K562 (cell line): ENCODE data around the gene FKBP2. TPM values are rescaled to one million over a fixed set of nuclear protein-coding genes. Genes with fewer than 3 reads are reported as not detected.

ENCODE experiments used
- BHLHE40 ChIP-seq: IDR thresholded peaks from 2 replicates; pipeline ENCODE4 v1.6.1; 2011; ENCODE audit warnings: low read length, improper control_type of control experiment
- BRD9 ChIP-seq: fragments of 450-650 bp; IDR thresholded peaks from 2 replicates; pipeline ENCODE4 v1.6.1; 2018; ENCODE audit warnings: low read depth; ENCODE audit not compliant: partially characterized antibody
- COPS2 ChIP-seq: fragments of 450-650 bp; conservative IDR thresholded peaks from 2 replicates; pipeline ENCODE4 v1.6.1; 2016; ENCODE audit warnings: mild to moderate bottlenecking, moderate library complexity
- ERF ChIP-seq: fragments of 450-650 bp; formaldehyde crosslinking; IDR thresholded peaks from 2 replicates; pipeline ENCODE4 v1.4.0; 2020; ENCODE audit warnings: mild to moderate bottlenecking, mixed read lengths
- FOXJ2 ChIP-seq: fragments of 200-800 bp; sonication (Bioruptor generic); IDR thresholded peaks from 2 replicates; pipeline ENCODE4 v1.6.1; 2016; ENCODE audit warnings: missing genetic modification characterization, missing compliant biosample characterization
- GATA2 ChIP-seq: sonication (generic); formaldehyde crosslinking; IDR thresholded peaks from 2 replicates; pipeline ENCODE4 v1.4.0; 2020; ENCODE audit warnings: mild to moderate bottlenecking, missing genetic modification reagents
- HDAC1 ChIP-seq, 2 experiments: fragments of 450-650 bp; IDR thresholded peaks; 2 replicates each; pipeline ENCODE4 v1.6.1; 2016 to 2017; ENCODE audit warnings: inconsistent platforms in 1 of 2, mild to moderate bottlenecking in 1 of 2, moderate library complexity in 1 of 2
- HEY1 ChIP-seq: fragments of 250-450 bp; sonication (Bioruptor Pico); IDR thresholded peaks from 2 replicates; pipeline ENCODE4 v1.5.0; 2020; ENCODE audit warnings: mild to moderate bottlenecking, moderate library complexity, borderline replicate concordance
- HOXB6 ChIP-seq: fragments of 250-450 bp; sonication (Bioruptor Pico); IDR thresholded peaks from 2 replicates; pipeline ENCODE4 v1.5.1; 2022; ENCODE audit warnings: mild to moderate bottlenecking, borderline replicate concordance
- KAT7 ChIP-seq: sonication (generic); formaldehyde crosslinking; IDR thresholded peaks from 2 replicates; pipeline ENCODE4 v1.8.0; 2022; ENCODE audit warnings: missing genetic modification reagents, mild to moderate bottlenecking, borderline replicate concordance
- KLF13 ChIP-seq: fragments of 450-650 bp; IDR thresholded peaks from 2 replicates; pipeline ENCODE4 v1.6.1; 2016; ENCODE audit warnings: missing genetic modification characterization, low read depth, mild to moderate bottlenecking, missing compliant biosample characterization, moderate library complexity, borderline replicate concordance
- MTF1 ChIP-seq: fragments of 250-450 bp; sonication (Bioruptor Pico); IDR thresholded peaks from 2 replicates; pipeline ENCODE4 v1.9.0; 2021; ENCODE audit warnings: moderate library complexity, mild to moderate bottlenecking, inconsistent platforms, borderline replicate concordance
- NCOA4 ChIP-seq: fragments of 450-650 bp; IDR thresholded peaks from 2 replicates; pipeline ENCODE4 v1.6.1; 2018; ENCODE audit warnings: mild to moderate bottlenecking; ENCODE audit not compliant: partially characterized antibody
- PML ChIP-seq: IDR thresholded peaks from 2 replicates; pipeline ENCODE4 v1.6.1; 2012; ENCODE audit warnings: low read length, inconsistent platforms
- PRPF4 ChIP-seq: fragments of 200-400 bp; formaldehyde crosslinking; IDR thresholded peaks from one replicate; pipeline ENCODE4 v1.6.1; 2017; ENCODE audit warnings: low read length, low read depth, mild to moderate bottlenecking; ENCODE audit not compliant: insufficient read depth, poor library complexity, severe bottlenecking
- RB1 ChIP-seq: fragments of 450-650 bp; IDR thresholded peaks from 2 replicates; pipeline ENCODE4 v1.6.1; 2017; ENCODE audit warnings: low read depth, mild to moderate bottlenecking
- SIRT6 ChIP-seq: IDR thresholded peaks from one replicate; pipeline ENCODE4 v1.6.1; 2012; ENCODE audit warnings: low read depth, mild to moderate bottlenecking, control low read depth, inconsistent platforms, low read length, moderate library complexity
- SREBF2 ChIP-seq: sonication (generic); formaldehyde crosslinking; IDR thresholded peaks from 2 replicates; pipeline ENCODE4 v1.4.0; 2020; ENCODE audit warnings: mild to moderate bottlenecking, missing genetic modification reagents
- SRSF1 ChIP-seq: fragments of 200-400 bp; formaldehyde crosslinking; IDR thresholded peaks from 2 replicates; pipeline ENCODE4 v1.6.1; 2017; ENCODE audit warnings: mild to moderate bottlenecking, low read depth, low read length, moderate library complexity
- TAF7 ChIP-seq: fragments of 450-650 bp; IDR thresholded peaks from 2 replicates; pipeline ENCODE4 v1.6.1; 2016; ENCODE audit warnings: missing genetic modification characterization, missing compliant biosample characterization
- U2AF2 ChIP-seq: fragments of 200-400 bp; formaldehyde crosslinking; optimal IDR thresholded peaks from 2 replicates; pipeline ENCODE3; 2017; ENCODE audit warnings: low read depth, mild to moderate bottlenecking, low read length
- ZNF75A ChIP-seq: fragments of 450-650 bp; formaldehyde crosslinking; IDR thresholded peaks from 2 replicates; pipeline ENCODE4 v1.4.0; 2020; ENCODE audit warnings: mild to moderate bottlenecking
- ZNF76 ChIP-seq: fragments of 250-450 bp; sonication (Bioruptor Pico); IDR thresholded peaks from 2 replicates; pipeline ENCODE4 v1.4.0; 2020; ENCODE audit warnings: mild to moderate bottlenecking, moderate library complexity, borderline replicate concordance
- polyA plus RNA-seq, 8 experiments: library from polyadenylated mRNA; depleted of rRNA in 4 of 8; stranded (reverse) in 5 of 8; unstranded in 3 of 8; fragments of >200 nt; fragmentation: Nextera tagmentation in 2 of 8; fragmentation: Illumina TruSeq in 1 of 8; extraction: Ambion mirVana in 2 of 8; extraction: Trizol in 1 of 8; gene quantifications; 2 replicates each; pipeline versions ENCODE4 v1.2.1 to v1.2.3, GENCODE V29; 2011 to 2014; ENCODE audit warnings: inconsistent platforms in 1 of 8, missing spikeins in 1 of 8
- total RNA-seq, 7 experiments: library from RNA; depleted of rRNA in 6 of 7; stranded (reverse); fragments of >200 nt in 6 of 7; fragmentation: Illumina TruSeq in 2 of 7; extraction: Trizol in 2 of 7; gene quantifications; 2 replicates each; pipeline versions ENCODE4 v1.2.1 to v1.2.3, GENCODE V29; 2011 to 2021; ENCODE audit warnings: low replicate concordance in 1 of 7
- TF ChIP-seq, protein P1 (sequence below): fragments of 250-450 bp; sonication (Bioruptor Pico); IDR thresholded peaks from 2 replicates; pipeline ENCODE4 v1.5.0; 2021
- TF ChIP-seq, protein P2 (sequence below): sonication (generic); formaldehyde crosslinking; IDR thresholded peaks from 2 replicates; pipeline ENCODE4 v1.8.1; 2023; ENCODE audit warnings: mild to moderate bottlenecking, missing genetic modification reagents
- TF ChIP-seq, protein P3 (sequence below): fragments of 450-650 bp; conservative IDR thresholded peaks from 2 replicates; pipeline ENCODE4 v1.6.1; 2016; ENCODE audit warnings: missing genetic modification characterization, low read depth, mild to moderate bottlenecking, missing compliant biosample characterization, moderate library complexity

The FKBP2 gene
- total and polyA plus RNA-seq, 9 of the 15 experiments (the other 6 are each of a cell fraction or from before 2014, with no cell fraction given), result 3.5 to 151 (median 58.1) TPM

DNA sequence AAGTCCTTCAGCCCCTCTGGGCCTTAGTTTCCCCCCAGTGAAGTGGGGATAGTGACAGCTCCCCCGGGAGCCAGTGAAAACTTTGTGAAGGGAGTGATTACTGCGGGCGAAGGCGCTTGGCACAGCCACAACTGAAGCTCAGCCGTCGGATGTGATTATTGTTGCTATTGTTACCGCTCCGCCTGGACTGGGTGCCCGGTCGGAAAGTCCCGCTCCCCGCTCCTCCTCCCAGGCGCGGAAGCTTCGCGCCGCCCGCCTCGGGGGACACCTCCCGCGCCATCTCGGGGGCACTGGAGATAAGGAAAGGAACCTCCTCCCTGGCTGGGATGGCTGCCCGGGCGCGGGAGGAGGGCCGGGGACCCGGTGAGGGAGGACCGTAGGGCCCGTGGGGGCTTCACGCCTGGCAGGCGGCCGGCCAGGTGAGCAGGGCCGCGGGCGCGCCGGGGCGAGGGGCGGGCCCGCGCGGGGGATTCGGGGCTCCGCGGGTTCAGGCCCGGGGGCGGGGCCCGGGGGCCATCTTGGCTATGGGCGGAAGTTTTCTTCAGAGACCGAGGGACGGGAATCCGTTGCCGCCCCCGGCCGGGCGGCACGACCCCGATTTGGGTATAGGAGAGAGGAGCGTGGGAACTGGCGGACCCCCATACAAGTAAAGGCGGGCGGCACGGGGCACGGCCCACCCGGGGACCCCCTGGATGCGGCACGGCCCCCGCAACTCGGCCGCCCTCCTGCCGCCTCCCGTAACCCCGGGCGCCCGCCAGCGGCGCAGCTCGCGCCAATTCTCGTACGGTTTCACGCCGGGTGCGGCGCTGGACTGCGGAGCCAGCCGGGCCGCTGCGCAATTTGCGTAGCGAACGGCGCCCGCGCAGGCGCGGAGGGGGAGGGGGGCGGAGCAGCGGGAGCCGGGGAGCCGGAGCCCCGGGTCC is 44.3 kb downstream of the FKBP2 start, which contains the start of gene GPR137 (continued):
- TF ChIP-seq SREBF2 (no peak), RB1 (peak; percentile 75), HDAC1 (IDR thresholded peaks at IDR 0.05) (peak in 1 of 2 experiments; percentile 55; a peak in 1 of 4 replicates), BHLHE40 (no peak; the same call in 1 of the 2 replicates), KAT7 (CRISPR knock-in tag) (no peak; the same call in 1 of the 2 replicates), HOXB6 (CRISPR knock-in tag) (no peak), GATA2 (CRISPR knock-in tag) (peak; percentile 34; the same call in 1 of the 2 replicates), SRSF1 (peak; percentile 100), ZNF76 (CRISPR knock-in tag) (no peak), NCOA4 (no peak), SIRT6 (no peak), BRD9 (no peak), KLF13 (tag) (peak; percentile 70; the same call in 1 of the 2 replicates), ERF (CRISPR knock-in tag) (no peak), HEY1 (CRISPR knock-in tag) (no peak), ZNF75A (CRISPR knock-in tag) (no peak), TAF7 (tag) (no peak), PML (0 out of 2 replicates have a peak, but pooled peaks have one; percentile 33), U2AF2 (no peak), MTF1 (CRISPR knock-in tag) (no peak), PRPF4 (no peak), FOXJ2 (tag) (no peak), COPS2 (no peak)
- TF ChIP-seq, protein P1, sequence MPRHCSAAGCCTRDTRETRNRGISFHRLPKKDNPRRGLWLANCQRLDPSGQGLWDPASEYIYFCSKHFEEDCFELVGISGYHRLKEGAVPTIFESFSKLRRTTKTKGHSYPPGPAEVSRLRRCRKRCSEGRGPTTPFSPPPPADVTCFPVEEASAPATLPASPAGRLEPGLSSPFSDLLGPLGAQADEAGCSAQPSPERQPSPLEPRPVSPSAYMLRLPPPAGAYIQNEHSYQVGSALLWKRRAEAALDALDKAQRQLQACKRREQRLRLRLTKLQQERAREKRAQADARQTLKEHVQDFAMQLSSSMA (CRISPR knock-in tag), result peak; percentile 71; the same call in 1 of the 2 replicates
- TF ChIP-seq, protein P2, sequence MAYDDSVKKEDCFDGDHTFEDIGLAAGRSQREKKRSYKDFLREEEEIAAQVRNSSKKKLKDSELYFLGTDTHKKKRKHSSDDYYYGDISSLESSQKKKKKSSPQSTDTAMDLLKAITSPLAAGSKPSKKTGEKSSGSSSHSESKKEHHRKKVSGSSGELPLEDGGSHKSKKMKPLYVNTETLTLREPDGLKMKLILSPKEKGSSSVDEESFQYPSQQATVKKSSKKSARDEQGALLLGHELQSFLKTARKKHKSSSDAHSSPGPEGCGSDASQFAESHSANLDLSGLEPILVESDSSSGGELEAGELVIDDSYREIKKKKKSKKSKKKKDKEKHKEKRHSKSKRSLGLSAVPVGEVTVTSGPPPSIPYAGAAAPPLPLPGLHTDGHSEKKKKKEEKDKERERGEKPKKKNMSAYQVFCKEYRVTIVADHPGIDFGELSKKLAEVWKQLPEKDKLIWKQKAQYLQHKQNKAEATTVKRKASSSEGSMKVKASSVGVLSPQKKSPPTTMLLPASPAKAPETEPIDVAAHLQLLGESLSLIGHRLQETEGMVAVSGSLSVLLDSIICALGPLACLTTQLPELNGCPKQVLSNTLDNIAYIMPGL, result no peak
- TF ChIP-seq, protein P3, sequence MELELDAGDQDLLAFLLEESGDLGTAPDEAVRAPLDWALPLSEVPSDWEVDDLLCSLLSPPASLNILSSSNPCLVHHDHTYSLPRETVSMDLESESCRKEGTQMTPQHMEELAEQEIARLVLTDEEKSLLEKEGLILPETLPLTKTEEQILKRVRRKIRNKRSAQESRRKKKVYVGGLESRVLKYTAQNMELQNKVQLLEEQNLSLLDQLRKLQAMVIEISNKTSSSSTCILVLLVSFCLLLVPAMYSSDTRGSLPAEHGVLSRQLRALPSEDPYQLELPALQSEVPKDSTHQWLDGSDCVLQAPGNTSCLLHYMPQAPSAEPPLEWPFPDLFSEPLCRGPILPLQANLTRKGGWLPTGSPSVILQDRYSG, result no peak
